Ascending aorta (tissue), 2 donors: Measurements from ENCODE around the gene NASP. TPM values are rescaled to one million over a fixed set of nuclear protein-coding genes. Genes with fewer than 3 reads are reported as not detected.

ENCODE experiments used
- DNase-seq, 2 donors: peaks; one replicate each; pipeline ENCODE4 v3.0.0-alpha.2; 2019; ENCODE audit warnings: low spot score in 2 of 2
- H3K27ac ChIP-seq, 2 donors: fragments of 200-600 bp; sonication (generic); one replicate each; pipeline ENCODE4 v1.5.1; 2016 to 2017; ENCODE audit warnings: mild to moderate bottlenecking in 1 of 2
- H3K27me3 ChIP-seq: fragments of 200-600 bp; sonication (generic); one replicate; pipeline ENCODE4 v1.5.1; 2017
- H3K36me3 ChIP-seq, 2 donors: fragments of 200-600 bp; sonication (generic); one replicate each; pipeline ENCODE4 v1.5.1; 2016
- H3K4me1 ChIP-seq, 2 donors: fragments of 200-600 bp; sonication (generic); one replicate each; pipeline ENCODE4 v1.5.1; 2016 to 2017; ENCODE audit warnings: mild to moderate bottlenecking in 1 of 2
- H3K4me3 ChIP-seq, 2 donors: fragments of 200-600 bp; sonication (generic); one replicate each; pipeline ENCODE4 v1.5.1; 2016 to 2017; ENCODE audit warnings: mild to moderate bottlenecking in 1 of 2
- H3K9me3 ChIP-seq, 2 donors: fragments of 200-600 bp; sonication (generic); one replicate each; pipeline ENCODE4 v1.5.1; 2016
- intact Hi-C: fragments of 100-400 bp; cut with DNase I; formaldehyde crosslinking; loops from one replicate; pipeline ENCODE4 v1.15.1; 2023
- total RNA-seq: library from RNA; depleted of rRNA; stranded (reverse); fragments of >200 nt; gene quantifications from one replicate; pipeline ENCODE4 v1.1.0, GENCODE V29; 2016
- TF ChIP-seq, protein P1 (sequence below), 3 experiments: fragments of 200-600 bp in 2 of 3; fragments of 450-650 bp in 1 of 3; sonication (generic) in 2 of 3; IDR thresholded peaks; one replicate each; pipeline ENCODE4 v1.5.1; 2016 to 2019; ENCODE audit warnings: antibody characterized with exemption in 3 of 3, mild to moderate bottlenecking in 1 of 3, moderate library complexity in 1 of 3

NASP gene
- total RNA-seq, 1 donor from 2014 or later = 49.1 TPM

DNA sequence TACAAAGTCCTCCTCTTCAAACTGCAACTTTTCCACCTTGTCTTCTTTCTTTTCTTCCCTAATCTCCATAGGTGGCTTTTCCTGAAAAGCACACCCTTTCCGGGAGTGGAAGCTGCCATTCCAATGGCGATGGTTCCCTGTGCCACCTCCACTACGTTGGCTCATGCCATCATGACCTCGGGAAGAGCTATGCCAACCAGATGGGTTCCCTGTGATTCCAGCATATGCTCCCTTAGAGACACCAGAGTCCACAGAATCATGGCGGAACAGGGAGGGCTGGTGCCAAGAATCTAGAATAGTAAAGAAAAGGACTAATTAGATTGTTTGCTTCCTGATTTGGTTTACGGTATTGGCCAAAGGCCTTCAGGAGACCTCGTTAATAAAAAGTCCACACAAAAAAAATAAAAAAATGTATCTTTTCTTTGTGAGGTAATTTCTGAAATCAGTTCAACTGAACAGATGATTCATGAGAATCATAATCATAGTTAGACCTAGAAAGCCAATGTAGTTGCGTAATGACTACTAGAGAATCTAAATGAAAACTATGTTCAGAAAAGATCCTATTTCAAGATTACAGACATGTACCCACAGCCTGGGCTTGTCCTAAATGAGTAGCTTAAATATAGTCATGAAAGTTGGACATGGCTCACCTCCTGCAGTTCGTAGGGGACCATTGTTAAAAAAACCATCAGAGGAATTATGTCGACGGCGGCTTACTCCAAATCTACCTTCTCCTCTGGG lies 70.9 kb downstream of the NASP start:
- Histone ChIP-seq H3K27me3 (no peaks in the 10 kb centered on the region), H3K27ac (no peak overlapping the region), H3K4me3 (no peak overlapping the region), H3K36me3 (peaks cover 75 to 100% of the 10 kb centered on the region in 2 donors), H3K9me3 (no peaks in the 10 kb centered on the region), H3K4me1 (no peaks in the 10 kb centered on the region)
- DNase-seq = no peak
- intact Hi-C loops = no loop called here
- TF ChIP-seq, protein P1, sequence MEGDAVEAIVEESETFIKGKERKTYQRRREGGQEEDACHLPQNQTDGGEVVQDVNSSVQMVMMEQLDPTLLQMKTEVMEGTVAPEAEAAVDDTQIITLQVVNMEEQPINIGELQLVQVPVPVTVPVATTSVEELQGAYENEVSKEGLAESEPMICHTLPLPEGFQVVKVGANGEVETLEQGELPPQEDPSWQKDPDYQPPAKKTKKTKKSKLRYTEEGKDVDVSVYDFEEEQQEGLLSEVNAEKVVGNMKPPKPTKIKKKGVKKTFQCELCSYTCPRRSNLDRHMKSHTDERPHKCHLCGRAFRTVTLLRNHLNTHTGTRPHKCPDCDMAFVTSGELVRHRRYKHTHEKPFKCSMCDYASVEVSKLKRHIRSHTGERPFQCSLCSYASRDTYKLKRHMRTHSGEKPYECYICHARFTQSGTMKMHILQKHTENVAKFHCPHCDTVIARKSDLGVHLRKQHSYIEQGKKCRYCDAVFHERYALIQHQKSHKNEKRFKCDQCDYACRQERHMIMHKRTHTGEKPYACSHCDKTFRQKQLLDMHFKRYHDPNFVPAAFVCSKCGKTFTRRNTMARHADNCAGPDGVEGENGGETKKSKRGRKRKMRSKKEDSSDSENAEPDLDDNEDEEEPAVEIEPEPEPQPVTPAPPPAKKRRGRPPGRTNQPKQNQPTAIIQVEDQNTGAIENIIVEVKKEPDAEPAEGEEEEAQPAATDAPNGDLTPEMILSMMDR (IDR thresholded peaks at IDR 0.05) = no peak

GRCh38 chr1:45656573-45657226 lies 72.9 kb downstream of the NASP start:
- H3K27me3 ChIP-seq = no peaks in the 10 kb centered on the region
- H3K36me3 ChIP-seq = peaks cover 72 to 91% of the 10 kb centered on the region in 2 donors
- TF ChIP-seq, protein P1 (IDR thresholded peaks at IDR 0.05) = no peak
- no peak overlapping the region for H3K27ac ChIP-seq
- intact Hi-C loops = no loop called here
- H3K9me3 ChIP-seq = no peaks in the 10 kb centered on the region
- no peak overlapping the region for H3K4me3 ChIP-seq
- no peak for DNase-seq
- no peaks in the 10 kb centered on the region for H3K4me1 ChIP-seq

GRCh38 chr1:45658171-45658570 lies 74.3 kb downstream of the NASP start:
- intact Hi-C loops = no loop called here
- peaks cover 61 to 76% of the 10 kb centered on the region in 2 donors for H3K36me3 ChIP-seq
- DNase-seq = no peak
- H3K27me3 ChIP-seq = no peaks in the 10 kb centered on the region
- TF ChIP-seq, protein P1 (IDR thresholded peaks at IDR 0.05) = no peak
- no peaks in the 10 kb centered on the region for H3K4me1 ChIP-seq
- H3K27ac ChIP-seq = no peak overlapping the region
- no peak overlapping the region for H3K4me3 ChIP-seq
- no peaks in the 10 kb centered on the region for H3K9me3 ChIP-seq

- H3K4me3 ChIP-seq = no peak overlapping the region
- H3K27ac ChIP-seq = no peak overlapping the region
- TF ChIP-seq, protein P1 (IDR thresholded peaks at IDR 0.05) = no peak
- no peak for DNase-seq
- intact Hi-C loops = no loop called here
- H3K9me3 ChIP-seq = no peaks in the 10 kb centered on the region
- H3K36me3 ChIP-seq = peaks cover 52 to 66% of the 10 kb centered on the region in 2 donors
- H3K4me1 ChIP-seq = no peaks in the 10 kb centered on the region
- no peaks in the 10 kb centered on the region for H3K27me3 ChIP-seq
Observed at GRCh38 chr1:45659222-45659621, 75.4 kb downstream of the NASP start.

DNA sequence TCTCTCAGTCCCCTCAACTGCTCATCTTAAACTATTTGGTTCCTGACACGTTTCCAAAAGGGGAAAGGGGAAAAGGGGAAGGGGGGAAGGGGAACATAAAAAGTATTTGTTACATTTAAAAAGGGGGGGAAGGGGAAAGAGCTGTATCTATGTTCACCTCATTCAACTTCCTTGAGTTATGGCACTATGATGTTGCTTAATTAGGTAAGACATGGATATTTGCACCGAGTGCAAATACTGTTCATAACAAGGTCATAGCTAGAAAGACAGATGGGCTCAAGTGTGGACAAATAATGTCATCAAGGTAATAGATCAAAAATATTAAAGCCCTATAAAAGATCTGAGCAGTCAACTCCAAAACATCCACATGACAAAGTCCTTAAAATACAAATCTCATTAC lies 76.5 kb downstream of the NASP start:
- no peak overlapping the region for H3K27ac ChIP-seq
- H3K9me3 ChIP-seq = no peaks in the 10 kb centered on the region
- H3K36me3 ChIP-seq = peaks cover 41 to 55% of the 10 kb centered on the region in 2 donors
- H3K4me3 ChIP-seq = no peak overlapping the region
- TF ChIP-seq, protein P1 (IDR thresholded peaks at IDR 0.05) = no peak
- H3K27me3 ChIP-seq = no peaks in the 10 kb centered on the region
- DNase-seq = no peak
- no peaks in the 10 kb centered on the region for H3K4me1 ChIP-seq
- intact Hi-C loops = no loop called here
